Peyer's patch (tissue), 4 donors: ENCODE results near the gene EEFSEC. TPM values are rescaled to one million over a fixed set of nuclear protein-coding genes. Genes with fewer than 3 reads are reported as not detected.
A peak's percentile ranks its signal among the peaks of the same experiment; 100 is the strongest.

ENCODE experiments used
- DNase-seq, 3 donors: peaks; one replicate each; pipeline ENCODE4 v3.0.0-alpha.2; 2017 to 2019
- H3K27ac ChIP-seq, 4 donors: fragments of 200-600 bp; sonication (generic); one replicate each; pipeline ENCODE4 v1.5.1; 2016 to 2019
- H3K27me3 ChIP-seq, 2 donors: fragments of 200-600 bp; sonication (generic); one replicate each; pipeline ENCODE4 v1.5.1; 2019
- H3K36me3 ChIP-seq, 3 donors: fragments of 200-600 bp; sonication (generic); one replicate each; pipeline ENCODE4 v1.5.1; 2016 to 2019
- H3K4me1 ChIP-seq, 4 donors: fragments of 200-600 bp; sonication (generic); one replicate each; pipeline ENCODE4 v1.5.1; 2016 to 2019
- H3K4me3 ChIP-seq, 4 donors: fragments of 200-600 bp; sonication (generic); 1 replicate in 3 of 4; 2 replicates in 1 of 4; pipeline ENCODE4 v1.5.1; 2016 to 2019; ENCODE audit warnings: mild to moderate bottlenecking in 1 of 4
- H3K9me3 ChIP-seq, 4 donors: fragments of 200-600 bp; sonication (generic); one replicate each; pipeline ENCODE4 v1.5.1; 2016 to 2019; ENCODE audit warnings: mild to moderate bottlenecking in 1 of 4
- CTCF ChIP-seq, 6 experiments: fragments of 450-650 bp in 4 of 6; fragments of 200-600 bp in 2 of 6; sonication (generic) in 1 of 6; IDR thresholded peaks; one replicate each; pipeline ENCODE4 v1.5.1; 2017 to 2019; ENCODE audit warnings: antibody characterized with exemption in 6 of 6, mild to moderate bottlenecking in 3 of 6, moderate library complexity in 1 of 6
- POLR2A ChIP-seq, 2 donors: fragments of 450-650 bp; IDR thresholded peaks; one replicate each; pipeline ENCODE4 v1.5.1; 2017; ENCODE audit warnings: antibody characterized with exemption in 2 of 2, mild to moderate bottlenecking in 2 of 2, moderate library complexity in 2 of 2
- total RNA-seq, 4 donors: library from RNA; depleted of rRNA; stranded (reverse); fragments of >200 nt; gene quantifications; one replicate each; pipeline ENCODE4 v1.1.0, GENCODE V29; 2016

Gene EEFSEC
- total RNA-seq, 4 donors from 2014 or later: 11.7 to 50.3 (median 19.6) TPM

- peaks cover 0 to 7% (median 0%) of the 10 kb centered on the region in 4 donors for H3K4me1 ChIP-seq
- H3K27me3 ChIP-seq: no peaks in the 10 kb centered on the region
- DNase-seq: no peak
- no peaks in the 10 kb centered on the region for H3K9me3 ChIP-seq
- TF ChIP-seq CTCF (IDR thresholded peaks at IDR 0.05) (no peak), POLR2A (IDR thresholded peaks at IDR 0.05) (no peak)
- peaks cover 0 to 7% (median 0%) of the 10 kb centered on the region in 3 donors for H3K36me3 ChIP-seq
- no peak overlapping the region for H3K4me3 ChIP-seq
- H3K27ac ChIP-seq: no peak overlapping the region
Observed at GRCh38 chr3:128319107-128319506, 165.8 kb downstream of the EEFSEC start.

DNA sequence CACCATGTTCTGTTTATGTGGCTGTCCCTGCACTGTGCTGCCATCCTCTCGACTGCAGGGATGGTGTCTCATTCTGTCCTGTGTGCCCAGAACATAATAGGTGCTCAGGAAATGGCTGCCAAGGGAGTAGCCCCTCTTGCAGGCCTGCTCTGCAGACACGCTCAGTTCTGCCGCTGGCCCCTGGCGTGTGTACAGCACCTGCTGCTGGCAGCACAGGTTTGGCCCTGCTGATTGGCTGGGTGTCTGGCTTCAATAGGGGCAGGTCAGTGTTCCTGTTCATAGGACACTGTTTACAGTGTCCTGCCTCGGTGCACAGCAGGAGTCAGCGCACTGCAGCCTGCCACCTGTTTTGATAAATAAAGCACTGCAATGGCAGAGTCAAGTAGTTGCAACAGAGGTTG, 166.5 kb downstream of the EEFSEC start:
- no peak overlapping the region for H3K4me3 ChIP-seq
- peaks cover 0 to 13% (median 0%) of the 10 kb centered on the region in 4 donors for H3K4me1 ChIP-seq
- no peak for DNase-seq
- H3K9me3 ChIP-seq: no peaks in the 10 kb centered on the region
- peaks cover 0 to 7% (median 0%) of the 10 kb centered on the region in 3 donors for H3K36me3 ChIP-seq
- no peak for TF ChIP-seq CTCF (IDR thresholded peaks at IDR 0.05)
- TF ChIP-seq POLR2A (IDR thresholded peaks at IDR 0.05): no peak
- H3K27me3 ChIP-seq: no peaks in the 10 kb centered on the region
- no peak overlapping the region for H3K27ac ChIP-seq

DNA sequence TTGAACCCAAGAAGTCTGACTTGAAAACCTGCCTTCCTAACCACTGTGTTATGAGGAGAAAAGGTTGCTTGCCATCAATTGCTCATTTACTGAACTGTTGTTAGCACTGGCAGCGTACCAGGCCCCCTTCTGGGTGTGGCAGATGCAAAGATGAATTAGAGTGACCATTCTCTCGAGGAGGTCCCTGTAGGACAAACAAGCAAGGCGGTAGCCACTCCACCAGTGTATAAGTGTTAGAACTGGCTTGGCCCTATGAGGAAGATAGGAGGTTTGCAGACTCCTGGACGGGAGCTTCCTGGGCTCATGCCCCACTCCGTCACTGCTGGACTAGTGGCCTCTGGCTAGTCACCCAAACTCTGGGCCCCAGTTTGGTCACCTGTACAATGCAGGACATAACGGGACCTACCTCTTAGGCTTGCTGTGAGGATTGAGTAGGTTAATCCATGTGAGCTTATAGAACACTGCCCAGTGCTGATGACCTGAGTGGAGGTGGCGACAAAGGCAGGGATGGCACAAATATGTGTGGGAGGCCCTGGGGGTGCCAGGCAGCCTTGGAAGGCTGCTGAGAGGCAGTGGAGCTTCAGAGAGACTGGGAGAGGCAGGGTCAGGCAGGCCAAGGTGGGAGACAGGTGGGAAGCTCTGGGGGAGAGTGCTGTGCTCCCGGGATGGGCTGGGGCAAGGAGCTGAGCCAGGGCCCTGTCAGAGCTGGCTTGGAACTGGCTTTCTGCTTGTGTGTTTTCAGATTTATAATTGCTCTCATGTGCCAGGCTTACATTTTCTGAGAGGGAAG, 167.5 kb downstream of the EEFSEC start:
- Histone ChIP-seq H3K36me3 (peaks cover 0 to 7% (median 0%) of the 10 kb centered on the region in 3 donors), H3K9me3 (no peaks in the 10 kb centered on the region), H3K4me1 (peaks cover 0 to 20% (median 0%) of the 10 kb centered on the region in 4 donors), H3K27me3 (no peaks in the 10 kb centered on the region), H3K27ac (no peak overlapping the region), H3K4me3 (no peak overlapping the region)
- DNase-seq: no peak
- TF ChIP-seq CTCF (IDR thresholded peaks at IDR 0.05): no peak
- TF ChIP-seq POLR2A (IDR thresholded peaks at IDR 0.05): no peak

GRCh38 chr3:128321418-128321817, 168.1 kb downstream of the EEFSEC start:
- TF ChIP-seq CTCF (IDR thresholded peaks at IDR 0.05) (no peak), POLR2A (IDR thresholded peaks at IDR 0.05) (no peak)
- H3K27ac ChIP-seq: no peak overlapping the region

DNA sequence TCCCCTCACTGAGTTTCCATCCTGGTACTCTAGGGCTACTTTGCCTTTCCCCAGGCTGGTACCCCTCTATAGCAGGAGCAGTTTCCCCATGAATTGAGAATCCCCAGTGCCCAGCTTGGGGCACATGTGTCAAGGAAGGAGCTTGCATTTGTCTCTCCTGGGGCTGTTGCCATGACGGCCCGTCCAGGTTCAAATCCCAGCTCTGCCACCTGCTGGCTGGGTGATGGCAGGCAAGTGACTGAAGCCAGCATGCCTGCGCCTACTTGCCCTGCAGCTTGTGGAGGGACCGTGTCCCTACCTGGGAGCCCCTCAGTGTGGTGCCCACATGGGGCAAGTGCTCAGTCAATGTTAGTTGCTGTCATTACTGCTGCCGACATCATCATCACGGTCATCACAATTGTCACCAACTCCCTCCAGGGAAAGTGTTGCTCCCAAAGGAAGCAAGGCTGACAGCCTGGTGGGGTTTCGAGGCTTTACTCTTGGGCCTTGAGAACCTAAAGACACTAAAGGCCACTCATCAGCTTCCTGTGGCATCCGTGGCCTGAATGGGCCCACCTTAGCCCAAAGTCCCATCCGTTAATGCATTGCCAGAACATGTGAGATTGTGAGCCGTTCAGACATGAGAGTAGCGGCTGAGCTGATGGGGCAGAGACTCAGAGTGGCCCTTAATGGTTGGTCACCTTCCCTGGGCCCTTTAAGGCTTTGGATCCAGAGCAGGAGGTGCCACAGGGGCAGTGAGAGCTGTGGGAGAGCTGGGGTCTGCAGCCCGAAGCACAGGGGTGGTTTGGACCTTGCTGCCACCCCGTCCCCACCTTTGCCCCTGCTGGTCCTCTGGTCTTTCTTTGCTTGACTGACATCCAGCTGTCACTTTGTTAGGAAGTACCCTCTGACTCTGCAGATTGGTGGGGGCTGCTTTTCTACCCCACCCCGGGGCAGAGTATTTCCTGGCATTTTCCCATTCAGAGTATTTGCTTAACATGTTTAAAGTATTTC, 169.0 kb downstream of the EEFSEC start:
- no peak for TF ChIP-seq POLR2A (IDR thresholded peaks at IDR 0.05)
- TF ChIP-seq CTCF (IDR thresholded peaks at IDR 0.05): peak in 5 of 6 experiments; percentile 23 to 48 (median 36)
- peaks cover 0 to 7% (median 0%) of the 10 kb centered on the region in 3 donors for H3K36me3 ChIP-seq
- peak; percentile 38 to 57 (median 52) for DNase-seq
- no peak overlapping the region for H3K4me3 ChIP-seq
- H3K27ac ChIP-seq: no peak overlapping the region
- H3K9me3 ChIP-seq: no peaks in the 10 kb centered on the region
- H3K4me1 ChIP-seq: peaks cover 0 to 14% (median 0%) of the 10 kb centered on the region in 4 donors
- H3K27me3 ChIP-seq: no peaks in the 10 kb centered on the region

More at GRCh38 chr3:128321418-128321817, 168.1 kb downstream of the EEFSEC start:
- Histone ChIP-seq H3K36me3 (peaks cover 0 to 7% (median 0%) of the 10 kb centered on the region in 3 donors), H3K9me3 (no peaks in the 10 kb centered on the region), H3K4me3 (no peak overlapping the region), H3K4me1 (peaks cover 0 to 20% (median 0%) of the 10 kb centered on the region in 4 donors), H3K27me3 (no peaks in the 10 kb centered on the region)
- DNase-seq: no peak
